ENCODE data around the gene SRR.

The SRR gene

GRCh38 chr17:2343421-2343820 is 39.7 kb downstream of the SRR start:
- DNase-seq (ENCODE audit: low read depth) = no peak

- no peak for DNase-seq (ENCODE audit: low read depth)
Measured at GRCh38 chr17:2344528-2344927, 40.8 kb downstream of the SRR start.

- DNase-seq (ENCODE audit: low read depth) = no peak
Measured at GRCh38 chr17:2346475-2346874, 42.7 kb downstream of the SRR start.

DNA sequence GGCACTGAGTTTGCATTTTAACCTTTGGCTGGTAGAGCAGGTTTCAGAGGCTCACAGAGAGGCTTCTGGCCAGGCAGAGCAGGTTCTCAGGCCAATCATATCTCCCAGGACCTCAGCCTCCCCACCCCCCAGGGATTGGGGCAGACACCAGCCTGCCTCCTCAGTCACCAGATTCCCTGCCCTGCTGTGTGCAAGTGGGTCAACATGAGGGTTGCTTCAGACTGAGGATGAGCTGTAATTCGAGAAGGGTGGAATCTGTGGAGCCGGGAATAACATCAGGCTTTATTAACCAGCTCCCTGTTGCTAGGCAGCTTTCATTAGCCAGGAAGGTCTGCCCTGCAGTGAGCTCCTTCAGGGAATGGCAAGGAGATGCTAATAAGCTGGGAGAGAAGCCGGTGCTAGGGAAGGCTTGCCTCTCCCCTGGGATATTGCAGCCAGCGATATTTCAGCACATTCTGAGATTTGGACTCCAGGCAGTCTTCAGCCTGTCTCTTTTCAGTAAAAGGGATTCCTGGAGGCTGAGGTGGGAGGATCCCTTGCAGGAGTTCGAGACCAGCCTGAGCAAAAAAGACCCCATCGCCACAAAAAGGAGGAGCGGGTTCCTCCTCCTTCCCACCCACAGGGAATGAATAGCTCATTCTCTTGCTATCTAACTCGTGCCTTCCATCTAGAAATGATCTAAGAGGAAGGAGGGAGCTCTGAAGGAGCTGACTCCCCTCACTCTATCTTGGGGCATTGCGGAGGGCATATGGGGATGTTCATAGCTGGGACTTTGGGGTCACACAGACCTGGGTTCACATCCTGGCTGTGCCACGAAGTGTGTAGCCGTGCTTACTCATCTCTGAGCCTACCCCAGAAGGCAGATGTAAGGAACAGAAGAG is 44.3 kb downstream of the SRR start:
- DNase-seq (ENCODE audit: low read depth) = no peak

DNA sequence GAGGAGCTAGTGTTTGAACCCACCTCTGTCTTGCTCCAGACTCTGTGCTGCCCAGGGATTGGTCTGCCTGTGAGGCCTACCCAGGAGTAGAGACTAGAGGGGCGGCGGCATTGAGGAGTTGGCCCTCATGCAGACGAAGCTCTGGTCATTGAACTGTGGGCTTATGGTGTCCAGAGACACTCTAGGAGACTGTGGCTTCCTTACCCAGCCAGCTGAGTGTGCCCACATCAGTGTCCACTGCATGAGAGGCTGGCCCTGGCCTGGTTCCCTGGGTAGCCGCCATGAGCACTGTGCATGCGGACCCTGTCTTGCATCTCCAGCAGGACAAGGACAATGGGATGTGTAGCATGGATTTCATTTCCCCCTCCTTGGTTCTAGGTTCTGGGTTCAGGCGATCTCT is 47.5 kb downstream of the SRR start:
- DNase-seq (ENCODE audit: low read depth) = no peak

DNA sequence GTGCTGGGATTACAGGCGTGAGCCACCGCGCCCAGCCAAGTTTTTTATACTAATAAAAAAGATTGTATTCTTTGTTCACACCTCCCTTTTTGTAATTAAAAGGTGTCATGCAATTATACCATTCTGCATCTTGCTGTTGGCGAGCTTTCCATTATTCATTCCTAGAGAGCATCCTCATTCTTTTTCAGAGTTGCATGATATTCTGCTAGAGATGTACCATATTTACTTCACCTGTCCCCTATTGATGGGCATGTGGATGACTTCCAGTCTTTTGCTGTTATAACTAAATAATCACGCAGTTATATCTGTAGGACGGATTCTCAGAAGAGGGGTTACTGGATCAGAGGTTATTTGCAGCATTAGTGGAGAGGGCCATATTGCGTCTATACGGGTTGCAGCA is 50.6 kb downstream of the SRR start:
- DNase-seq (ENCODE audit: low read depth) = no peak

DNA sequence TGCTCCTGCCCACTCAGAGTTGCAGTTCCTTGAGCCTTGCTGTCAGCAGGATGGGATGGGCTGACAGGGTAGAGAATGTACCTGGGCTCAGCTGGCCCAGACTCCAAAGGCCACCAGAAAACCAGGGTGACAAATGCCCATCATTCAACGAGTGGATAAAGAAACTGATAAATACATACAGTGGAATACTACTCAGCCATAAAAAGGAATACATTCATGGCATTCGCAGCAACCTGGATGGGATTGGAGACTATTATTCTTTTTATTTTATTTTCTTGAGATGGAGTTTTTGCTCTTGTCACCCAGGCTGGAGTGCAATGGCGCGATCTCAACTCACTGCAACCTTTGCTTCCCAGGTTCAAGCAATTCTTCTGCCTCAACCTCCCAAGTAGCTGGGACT is 53.5 kb downstream of the SRR start:
- no peak for DNase-seq (ENCODE audit: low read depth)

DNA sequence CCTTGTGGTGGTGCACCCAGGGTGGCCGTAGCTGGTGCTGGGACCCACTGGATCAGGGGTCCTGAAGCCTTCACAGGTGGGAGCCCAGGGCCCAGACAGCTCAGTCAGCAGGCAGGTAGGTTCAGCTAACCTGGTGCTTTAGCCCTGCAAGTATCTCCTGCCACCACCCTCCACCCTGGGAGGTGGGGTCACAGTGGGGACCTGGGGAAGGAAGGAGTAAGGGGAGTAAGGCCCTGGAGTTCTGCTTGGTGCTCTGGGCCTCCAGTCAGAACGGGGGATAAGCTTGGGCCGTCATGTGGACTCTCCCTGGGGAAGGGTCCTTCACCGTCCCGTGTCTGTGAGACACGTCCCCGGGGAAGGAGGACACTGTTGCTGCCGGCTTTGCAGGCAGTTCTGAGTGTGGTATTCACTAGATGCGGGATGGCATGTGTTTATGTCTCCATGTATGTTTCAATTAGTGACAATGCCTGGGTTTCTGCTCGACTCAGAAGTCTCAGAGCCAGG is 54.2 kb downstream of the SRR start:
- DNase-seq (ENCODE audit: low read depth) = no peak

DNA sequence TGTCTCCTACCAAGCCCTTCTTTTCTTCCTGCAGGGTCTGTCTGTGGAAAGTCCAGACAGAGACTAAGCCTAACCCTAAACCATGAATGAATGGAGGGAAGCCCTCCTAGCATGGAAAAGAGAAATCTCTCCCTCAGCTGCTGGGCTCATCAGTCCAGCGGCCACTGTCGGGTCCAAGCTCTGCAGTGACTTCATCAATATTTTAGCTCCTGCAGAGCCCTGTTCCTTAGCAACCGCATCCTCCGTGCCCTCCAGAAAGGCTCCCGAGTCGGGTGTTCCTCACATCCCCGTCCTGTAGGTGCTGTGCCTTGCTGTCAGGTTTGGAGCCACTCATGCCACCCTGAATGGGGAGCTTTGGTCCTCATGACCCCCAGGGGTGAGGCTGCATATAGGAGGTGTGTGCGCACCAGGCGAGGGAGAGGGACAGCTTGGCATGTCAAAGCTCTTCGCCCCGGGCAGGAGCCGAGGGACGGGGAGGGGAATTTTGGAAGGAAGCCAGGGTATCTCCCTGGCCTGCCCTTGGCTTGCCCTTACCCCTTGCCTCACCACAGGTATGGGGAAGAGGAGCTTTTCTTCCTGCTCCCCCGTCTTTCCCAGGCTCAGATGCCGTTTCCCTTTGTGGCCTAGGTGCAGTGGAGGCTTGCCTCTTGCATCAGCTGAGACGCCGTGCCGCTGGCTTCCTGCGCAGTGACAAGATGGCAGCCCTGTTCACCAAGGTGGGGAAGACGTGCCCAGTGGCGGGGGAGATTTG is 57.4 kb downstream of the SRR start:
- no peak for DNase-seq (ENCODE audit: low read depth)

DNA sequence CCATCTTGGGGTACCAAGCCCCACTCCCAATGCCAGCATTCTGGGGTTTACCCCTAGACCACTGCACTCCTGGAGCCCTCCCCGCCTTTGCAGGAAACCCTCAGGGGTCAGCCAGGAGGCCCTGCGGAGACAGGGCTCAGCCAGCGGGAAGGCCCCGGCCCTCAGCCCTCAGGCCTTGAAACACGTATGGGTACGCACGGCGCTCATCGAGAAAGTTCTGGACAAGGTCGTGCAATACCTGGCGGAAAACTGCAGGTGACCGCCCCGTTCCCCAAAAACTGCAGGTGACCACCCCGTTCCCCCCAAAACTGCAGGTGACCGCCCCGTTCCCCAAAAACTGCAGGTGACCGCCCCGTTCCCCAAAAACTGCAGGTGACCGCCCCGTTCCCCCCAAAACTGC is 58.3 kb downstream of the SRR start:
- no peak for DNase-seq (ENCODE audit: low read depth)

DNA sequence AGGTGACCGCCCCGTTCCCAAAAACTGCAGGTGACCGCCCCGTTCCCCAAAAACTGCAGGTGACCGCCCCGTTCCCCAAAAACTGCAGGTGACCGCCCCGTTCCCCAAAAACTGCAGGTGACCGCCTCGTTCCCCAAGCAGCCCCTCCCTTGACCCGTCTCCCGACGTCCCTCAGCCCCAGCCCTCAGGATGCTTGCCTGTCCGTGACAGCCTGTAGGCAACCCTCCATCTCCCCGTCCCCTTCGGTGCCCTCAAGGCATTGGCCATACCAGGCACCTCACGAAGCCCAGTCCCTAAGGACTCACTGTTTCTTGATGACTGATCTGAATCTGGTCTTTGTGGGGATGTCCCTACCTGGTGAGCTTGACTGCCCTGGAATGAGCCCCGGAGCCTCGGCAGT is 58.7 kb downstream of the SRR start:
- no peak for DNase-seq (ENCODE audit: low read depth)

- no peak for DNase-seq (ENCODE audit: low read depth)
Measured at GRCh38 chr17:2362881-2363280, 59.1 kb downstream of the SRR start.

DNA sequence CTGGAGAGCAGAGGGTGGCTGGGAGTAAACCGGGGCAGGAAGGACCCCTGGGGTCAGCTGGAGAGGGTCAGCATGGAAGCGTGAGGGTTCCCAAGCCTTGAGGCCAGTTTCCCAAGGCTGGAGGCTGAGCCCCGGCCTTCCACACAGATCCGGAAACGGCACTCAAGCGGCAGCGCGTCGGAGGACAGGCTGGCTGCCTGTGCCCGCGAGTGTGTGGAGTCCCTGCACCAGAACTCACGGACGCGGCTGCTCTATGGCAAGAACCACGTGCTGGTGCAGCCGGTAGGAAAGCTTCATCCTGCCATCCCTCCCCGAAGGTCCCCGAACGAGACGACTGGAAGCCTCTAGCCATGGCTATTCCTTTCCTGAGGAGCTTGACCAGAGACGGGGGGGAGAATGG is 59.6 kb downstream of the SRR start:
- DNase-seq (ENCODE audit: low read depth) = no peak

DNA sequence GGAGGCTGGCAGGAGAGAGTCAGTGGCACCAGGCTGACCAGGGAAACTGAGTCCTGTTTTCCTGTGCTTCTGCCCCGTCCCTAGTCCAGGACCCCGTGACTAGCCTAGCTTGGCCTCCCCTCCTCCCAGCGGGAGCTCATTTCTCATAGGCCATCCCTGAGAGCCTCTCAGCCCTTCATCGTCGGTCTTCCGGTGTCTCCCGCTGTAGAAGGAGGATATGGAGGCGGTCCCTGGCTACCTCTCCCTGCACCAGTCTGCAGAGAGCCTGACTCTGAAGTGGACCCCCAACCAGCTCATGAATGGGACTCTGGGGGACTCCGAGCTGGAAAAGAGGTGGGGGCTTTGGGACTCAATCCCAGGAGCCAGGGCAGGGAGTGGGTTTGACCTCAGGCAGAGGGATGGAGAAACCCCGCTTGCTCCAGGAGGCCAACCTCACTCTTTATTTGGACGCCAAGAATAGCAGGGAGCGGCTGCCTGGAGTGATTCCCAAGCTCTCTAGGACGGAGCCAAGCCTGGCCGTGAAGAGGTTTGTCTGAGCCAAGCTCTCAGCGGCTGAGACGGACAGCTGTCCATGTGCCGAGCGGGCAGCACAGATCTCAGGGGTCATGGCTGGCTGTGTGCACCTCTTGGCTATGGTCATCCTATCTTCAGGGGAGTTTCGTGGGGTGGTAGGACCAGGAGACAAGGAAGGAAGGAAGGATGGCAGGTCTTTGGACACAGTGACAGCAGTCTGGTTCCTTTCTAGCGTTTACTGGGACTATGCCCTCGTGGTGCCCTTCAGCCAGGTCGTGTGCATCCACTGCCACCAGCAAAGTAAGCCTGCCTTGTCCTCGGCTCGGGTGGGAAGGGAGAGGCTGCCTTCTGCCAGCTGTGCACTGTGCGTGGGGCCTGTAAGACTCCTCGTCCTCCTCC is 60.4 kb downstream of the SRR start:
- no peak for DNase-seq (ENCODE audit: low read depth)

DNA sequence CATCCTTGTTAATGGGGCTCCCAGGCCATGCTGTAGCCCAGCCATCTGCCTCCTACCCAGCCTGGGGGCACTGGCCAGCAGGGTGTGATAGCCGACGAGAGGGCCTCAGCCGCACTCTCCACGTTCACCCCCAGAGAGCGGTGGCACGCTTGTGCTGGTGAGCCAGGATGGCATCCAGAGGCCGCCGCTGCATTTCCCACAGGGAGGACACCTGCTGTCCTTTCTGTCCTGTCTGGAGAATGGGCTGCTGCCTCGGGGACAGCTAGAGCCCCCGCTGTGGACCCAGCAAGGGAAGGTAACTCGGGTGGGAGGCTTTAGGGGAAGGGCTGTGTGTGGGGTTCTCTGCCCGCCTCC is 61.0 kb downstream of the SRR start:
- no peak for DNase-seq (ENCODE audit: low read depth)

DNA sequence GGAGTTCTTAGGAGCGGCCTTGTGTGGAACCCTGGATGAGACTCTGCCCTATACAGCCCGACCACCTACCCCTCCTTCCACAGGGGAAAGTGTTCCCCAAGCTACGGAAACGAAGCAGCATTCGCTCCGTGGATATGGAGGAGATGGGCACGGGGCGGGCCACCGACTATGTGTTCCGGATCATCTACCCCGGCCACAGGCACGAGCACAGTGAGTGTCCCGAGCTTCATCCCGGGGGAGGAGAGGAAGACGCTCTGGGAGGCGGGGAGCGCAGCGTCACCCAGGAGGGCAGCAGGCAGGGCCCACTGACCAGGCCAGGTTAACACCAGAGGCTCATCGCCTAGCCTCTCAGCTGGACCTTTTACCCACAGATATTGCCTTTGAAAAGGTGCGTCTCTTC is 61.4 kb downstream of the SRR start:
- no peak for DNase-seq (ENCODE audit: low read depth)

DNA sequence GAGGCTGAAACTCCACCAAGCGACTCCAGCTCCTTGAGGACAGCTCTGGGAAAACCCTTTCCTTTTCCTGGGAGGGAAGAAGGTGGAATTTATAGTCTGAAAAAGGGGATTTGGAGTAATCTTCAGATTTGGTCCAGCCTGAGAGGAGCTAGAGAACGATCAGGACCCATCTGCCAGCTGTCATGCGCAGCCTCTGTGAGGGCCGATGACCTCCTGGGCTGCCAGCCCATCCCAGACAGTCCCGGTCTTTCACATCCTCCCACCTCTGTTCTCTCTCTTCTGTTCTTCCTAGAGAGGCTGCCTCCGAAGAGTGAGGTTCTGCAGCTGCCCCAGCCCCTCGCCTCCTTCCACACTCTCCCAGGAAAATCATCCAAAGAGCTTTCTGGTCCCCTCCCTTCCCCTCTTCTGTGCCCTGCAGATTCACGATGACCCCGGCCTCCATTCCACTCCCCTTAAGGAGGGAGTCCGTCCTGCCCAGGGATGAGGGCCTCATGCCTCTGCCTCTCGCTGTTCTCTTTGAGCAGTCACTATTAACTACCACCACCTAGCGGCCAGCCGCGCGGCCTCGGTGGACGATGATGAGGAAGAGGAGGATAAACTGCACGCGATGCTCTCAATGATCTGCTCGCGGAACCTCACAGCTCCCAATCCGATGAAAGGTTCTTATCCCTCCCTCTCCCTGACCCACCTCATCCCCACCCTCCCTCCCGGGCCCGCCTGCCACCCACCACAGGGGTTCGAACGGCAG is 63.2 kb downstream of the SRR start:
- DNase-seq (ENCODE audit: low read depth) = no peak

- no peak for DNase-seq (ENCODE audit: low read depth)
Measured at GRCh38 chr17:2368359-2368758, 64.6 kb downstream of the SRR start.

- DNase-seq (ENCODE audit: low read depth) = no peak
Measured at GRCh38 chr17:2369039-2369438, 65.3 kb downstream of the SRR start.

- DNase-seq (ENCODE audit: low read depth) = no peak
Measured at GRCh38 chr17:2369551-2370210, 65.9 kb downstream of the SRR start.

DNA sequence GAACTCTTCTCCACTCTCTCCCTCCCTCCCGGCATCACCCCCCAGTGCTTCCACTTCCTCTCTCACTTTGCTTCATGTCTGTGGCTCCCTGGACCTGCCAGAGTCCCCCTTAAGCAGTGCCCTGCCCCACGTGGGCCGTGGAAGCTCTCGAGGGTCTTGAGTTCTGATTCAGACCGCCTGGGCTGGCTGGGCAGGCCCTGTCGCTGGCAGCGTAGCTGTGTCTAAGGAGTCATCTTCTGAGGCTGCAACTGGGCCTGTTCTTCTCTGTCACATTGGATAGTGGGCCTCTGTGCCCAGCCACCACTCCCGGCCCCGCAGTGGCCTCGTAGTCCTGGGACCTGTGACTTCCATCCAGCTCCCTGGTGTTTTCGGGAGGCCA is 66.5 kb downstream of the SRR start:
- DNase-seq (ENCODE audit: low read depth) = no peak
